Mesodermal cell (in vitro differentiated cells): Measurements from ENCODE around the gene CAMK2A.

Source experiments
- H3K27ac ChIP-seq: 2 replicates; pipeline ENCODE4 v1.7.0; 2013; ENCODE audit warnings: mild to moderate bottlenecking, low read depth, low read length, moderate library complexity; ENCODE audit not compliant: severe bottlenecking
- H3K36me3 ChIP-seq: 2 replicates; pipeline ENCODE4 v1.7.1; 2013; ENCODE audit warnings: mild to moderate bottlenecking, low read length, moderate library complexity; ENCODE audit not compliant: control insufficient read depth, insufficient read depth
- H3K4me1 ChIP-seq: one replicate; pipeline ENCODE4 v1.7.1; 2013; ENCODE audit warnings: mild to moderate bottlenecking, low read length; ENCODE audit not compliant: insufficient read depth, control insufficient read depth, poor library complexity, severe bottlenecking
- H3K4me3 ChIP-seq: 2 replicates; pipeline ENCODE4 v1.7.0; 2013; ENCODE audit warnings: low read length, control low read depth, mild to moderate bottlenecking; ENCODE audit not compliant: insufficient read depth, poor library complexity, severe bottlenecking; ENCODE audit errors: extremely low read depth
- H3K9me3 ChIP-seq: 2 replicates; pipeline ENCODE4 v1.7.1; 2013; ENCODE audit warnings: mild to moderate bottlenecking, low read length, moderate library complexity; ENCODE audit not compliant: control insufficient read depth
- WGBS, 2 experiments: methylation state at CpG; one replicate each; pipeline ENCODE4 v1.1.5; 2013; ENCODE audit warnings: missing lambda C conversion rate in 2 of 2; ENCODE audit not compliant: insufficient coverage in 2 of 2; 5-methylcytosine and 5-hydroxymethylcytosine counted together

Gene CAMK2A

DNA sequence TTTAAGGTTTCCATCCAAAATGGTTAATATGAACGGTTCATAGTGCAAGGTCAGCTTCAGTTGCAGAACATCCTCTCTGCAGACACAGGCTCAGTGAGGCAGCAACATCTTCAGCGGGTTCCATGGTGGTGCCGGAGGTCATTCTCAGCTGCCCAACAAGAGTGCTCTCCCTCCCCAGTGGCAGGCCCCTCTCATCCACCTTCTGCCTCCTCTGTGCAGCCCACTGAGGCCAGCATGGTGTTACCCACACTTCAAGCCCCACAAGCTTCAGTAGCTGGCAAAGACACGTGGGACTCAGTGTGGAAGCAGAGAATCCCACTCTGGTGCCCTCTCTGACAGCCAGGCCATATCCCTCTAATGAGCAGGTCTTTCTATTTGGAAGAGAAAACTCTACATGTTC is 17.2 kb upstream of the CAMK2A start:
- H3K9me3 ChIP-seq: no peaks in the 10 kb centered on the region
- 97 to 98% methylated on average over 4 of the region's 4 CpGs for WGBS, 2 experiments

DNA sequence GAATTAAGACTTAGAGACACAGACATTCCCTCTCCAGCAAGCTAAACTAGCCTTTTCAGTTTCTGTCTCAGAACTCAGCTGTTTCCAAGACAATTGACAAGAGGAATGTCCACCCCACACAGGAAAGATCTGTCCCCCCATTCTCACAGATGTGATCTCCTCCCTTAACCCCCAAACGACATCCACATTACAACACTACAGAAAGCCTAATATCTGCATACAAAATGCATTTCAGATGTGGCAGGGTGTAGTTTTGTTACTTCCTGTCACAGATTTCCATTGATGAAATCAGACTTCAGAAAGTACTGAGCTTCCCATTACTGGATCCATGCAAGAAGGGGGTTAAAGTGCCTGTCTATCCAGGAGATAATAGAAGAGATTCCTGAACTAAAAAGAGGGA is 16.0 kb upstream of the CAMK2A start:
- H3K9me3 ChIP-seq: no peaks in the 10 kb centered on the region
- H3K36me3 ChIP-seq: no peaks in the 10 kb centered on the region
- no peak overlapping the region for H3K4me3 ChIP-seq
- peak overlapping the region; percentile 43 for H3K27ac ChIP-seq
- no CpG with 5 or more reads among the region's 1 CpG for WGBS, 2 experiments
- peaks cover 37% of the 10 kb centered on the region for H3K4me1 ChIP-seq

More for the DNA sequence above, 17.2 kb upstream of the CAMK2A start:
- H3K4me1 ChIP-seq: peaks cover 29% of the 10 kb centered on the region
- no peak overlapping the region for H3K4me3 ChIP-seq
- H3K36me3 ChIP-seq: no peaks in the 10 kb centered on the region
- no peak overlapping the region for H3K27ac ChIP-seq

DNA sequence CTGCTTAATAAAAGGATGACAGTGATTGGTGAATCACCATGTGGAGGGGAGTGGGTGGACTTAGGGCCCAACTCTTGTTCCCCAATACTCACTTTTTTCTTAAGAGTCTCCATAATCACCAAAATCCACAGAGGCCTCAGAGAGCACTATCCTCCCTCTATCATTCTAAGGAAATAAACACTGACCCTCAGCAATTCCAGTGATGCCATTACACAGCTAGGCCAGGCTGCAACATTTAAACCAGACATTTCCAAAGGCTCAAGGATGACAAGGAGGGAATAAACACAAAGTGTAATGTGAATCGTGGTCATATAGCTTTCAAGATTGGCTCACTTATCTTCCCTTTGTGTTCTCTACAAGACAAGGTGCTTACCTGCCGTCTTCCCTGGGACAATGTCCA is 15.5 kb upstream of the CAMK2A start:
- 87 to 93% methylated on average over 2 of the region's 2 CpGs for WGBS, 2 experiments
- Histone ChIP-seq H3K9me3 (no peaks in the 10 kb centered on the region), H3K36me3 (no peaks in the 10 kb centered on the region), H3K4me1 (peaks cover 36% of the 10 kb centered on the region), H3K4me3 (no peak overlapping the region), H3K27ac (no peak overlapping the region)

DNA sequence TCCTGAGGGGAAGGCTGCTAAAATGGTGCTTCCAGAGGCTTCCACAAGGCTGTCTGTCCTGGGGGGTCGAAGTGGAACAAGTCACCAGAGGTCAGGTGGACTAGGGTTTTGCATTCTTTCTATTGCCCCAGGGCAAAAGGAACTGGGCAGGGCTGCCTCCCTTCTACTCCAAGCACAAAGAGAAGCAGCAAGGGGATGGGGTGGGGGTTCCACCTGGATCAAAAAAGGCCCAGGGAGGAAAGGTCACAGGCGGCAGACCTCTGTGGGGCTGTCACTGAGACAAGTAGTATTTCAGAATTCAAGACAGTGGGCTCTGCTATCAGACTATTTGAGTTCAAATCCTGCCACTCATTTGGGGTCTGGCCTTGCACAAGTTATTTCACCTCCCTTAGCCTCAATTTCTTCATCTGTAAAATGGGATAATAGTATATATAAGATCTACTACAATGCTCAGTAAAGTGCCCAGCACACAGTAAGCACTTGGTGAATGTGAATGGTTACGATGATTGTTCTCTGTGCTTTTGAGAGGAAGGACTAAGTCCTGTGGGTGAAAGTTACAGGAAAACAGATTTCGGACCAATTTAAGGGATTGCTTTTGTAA is 15.0 kb upstream of the CAMK2A start:
- Histone ChIP-seq H3K27ac (no peak overlapping the region), H3K9me3 (no peaks in the 10 kb centered on the region)

DNA sequence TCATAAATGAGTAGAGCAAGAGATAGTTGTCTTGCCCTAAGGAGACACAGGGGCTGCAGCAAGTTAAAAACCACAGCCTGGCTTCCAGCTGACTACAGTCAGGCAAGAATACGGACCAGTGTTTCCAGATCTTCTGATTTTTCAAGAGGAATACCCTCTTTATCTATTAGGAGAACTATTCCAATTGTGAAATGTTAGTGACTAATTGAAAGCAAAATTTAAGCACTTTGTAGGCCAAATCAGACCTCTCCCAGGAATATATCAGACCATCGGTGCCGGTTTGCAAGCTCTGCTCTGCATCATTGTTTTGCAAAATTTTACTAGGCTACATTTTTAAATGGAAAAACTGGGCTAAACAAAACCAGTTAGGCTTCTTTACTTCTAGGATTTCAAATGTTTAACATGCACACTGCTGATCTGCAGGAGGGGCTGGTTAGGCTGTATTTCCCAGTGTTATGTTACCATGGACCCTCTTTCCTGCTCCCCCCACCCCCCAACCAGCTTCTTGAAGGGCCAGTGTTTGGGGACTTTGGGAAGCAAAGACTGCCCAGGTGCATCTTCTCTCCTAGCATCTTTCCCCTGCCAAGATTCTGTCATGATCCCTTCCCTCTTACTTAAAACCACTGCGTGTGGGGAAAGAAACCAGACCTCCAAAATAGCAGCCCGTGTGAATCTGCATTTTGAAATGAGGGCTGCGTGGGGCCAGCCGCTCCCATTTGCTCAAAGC is 14.2 kb upstream of the CAMK2A start:
- no peak overlapping the region for H3K4me3 ChIP-seq
- 54 to 72% methylated on average over 5 to 6 of the region's 7 CpGs for WGBS, 2 experiments
- H3K27ac ChIP-seq: no peak overlapping the region
- peaks cover 42% of the 10 kb centered on the region for H3K4me1 ChIP-seq
- H3K9me3 ChIP-seq: no peaks in the 10 kb centered on the region
- H3K36me3 ChIP-seq: no peaks in the 10 kb centered on the region

More for the DNA sequence above, 15.0 kb upstream of the CAMK2A start:
- Histone ChIP-seq H3K36me3 (no peaks in the 10 kb centered on the region), H3K4me1 (peaks cover 37% of the 10 kb centered on the region), H3K4me3 (no peak overlapping the region)
- 87% methylated on average over 3 to 4 of the region's 4 CpGs for WGBS, 2 experiments

DNA sequence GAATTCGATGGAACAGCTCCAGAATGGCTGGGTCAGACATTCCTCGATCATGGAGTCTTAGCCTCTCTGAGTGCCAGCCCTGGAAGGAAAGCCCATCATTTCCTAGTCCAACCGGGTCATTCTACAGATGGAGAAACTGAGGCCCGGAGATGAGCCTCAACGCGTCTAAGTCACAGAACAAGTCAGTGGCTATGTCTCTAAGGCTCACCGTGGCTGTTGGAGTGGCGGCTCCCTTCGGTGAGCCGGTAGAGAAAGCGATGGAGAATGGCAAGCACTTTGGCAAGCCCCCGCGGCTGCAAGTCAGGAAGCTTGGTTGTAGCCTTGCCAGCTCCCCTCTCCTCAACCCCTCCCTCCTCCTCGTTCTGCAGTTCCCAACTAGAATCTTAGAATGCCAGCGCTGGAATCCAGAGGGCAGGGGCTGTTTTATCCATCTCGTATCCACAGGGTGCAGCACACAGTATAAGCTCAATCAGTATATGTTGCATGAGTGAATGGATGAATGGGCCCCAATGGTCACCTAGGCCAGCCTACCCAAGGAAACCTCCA is 13.6 kb upstream of the CAMK2A start:
- Histone ChIP-seq H3K4me3 (peak overlapping the region; percentile 35), H3K27ac (peak overlapping the region; percentile 79)
- WGBS, 2 experiments: 8 to 17% methylated on average over 11 to 12 of the region's 16 CpGs

DNA sequence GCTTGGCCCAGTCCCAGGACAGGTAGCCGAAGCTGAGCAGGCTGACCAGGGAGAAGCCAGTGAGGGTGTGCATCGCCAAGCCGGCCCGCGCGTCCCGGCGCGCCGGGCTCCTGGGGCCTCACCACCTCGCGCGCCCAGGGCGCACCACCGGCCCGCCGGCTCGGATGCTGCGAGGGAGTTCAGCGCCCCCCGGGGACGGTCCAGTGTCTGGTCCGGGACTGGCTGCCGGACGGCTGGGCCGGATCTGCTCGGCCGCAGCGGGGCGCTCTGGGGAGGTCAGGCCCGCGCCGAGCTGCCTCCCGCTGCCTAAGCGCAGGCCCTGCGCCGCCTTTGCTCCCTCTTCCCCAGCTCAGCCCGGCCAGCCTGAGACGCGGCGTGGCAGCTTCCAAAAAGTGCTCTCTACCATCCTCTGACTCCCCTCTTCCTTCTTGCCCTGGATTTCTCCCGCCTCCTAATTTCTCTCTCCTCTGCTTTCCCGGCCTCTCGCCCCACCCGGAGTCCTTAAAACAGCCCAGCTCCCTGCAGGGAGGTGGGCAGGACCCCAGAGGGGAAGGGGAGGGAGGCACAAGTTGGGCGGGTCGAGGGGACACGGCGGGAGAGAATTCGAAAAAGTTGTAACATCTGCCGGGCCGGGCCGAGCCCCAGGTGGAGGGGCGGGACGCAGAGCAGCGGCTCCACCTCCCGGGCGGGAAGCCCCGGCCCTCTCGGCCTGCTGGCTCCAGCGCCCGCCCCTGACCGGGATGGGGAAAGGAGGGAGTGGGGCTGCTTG is 12.9 kb upstream of the CAMK2A start, which contains the start of gene ARSI:
TSS of gene ARSI (minus strand) at position 605 of the 769 bp plus-strand sequence. CDS start at position 73, 532 bp downstream.
- WGBS, 2 experiments: 2 to 3% methylated on average over 46 to 47 of the region's 63 CpGs
- Histone ChIP-seq H3K4me1 (peaks cover 42% of the 10 kb centered on the region), H3K36me3 (no peaks in the 10 kb centered on the region), H3K4me3 (peak within 1 kb of the TSS; percentile 35), H3K27ac (peak within 1 kb of the TSS; percentile 79), H3K9me3 (no peaks in the 10 kb centered on the region)

More for the DNA sequence above, 13.6 kb upstream of the CAMK2A start:
- no peaks in the 10 kb centered on the region for H3K36me3 ChIP-seq
- H3K4me1 ChIP-seq: peaks cover 42% of the 10 kb centered on the region
- H3K9me3 ChIP-seq: no peaks in the 10 kb centered on the region

DNA sequence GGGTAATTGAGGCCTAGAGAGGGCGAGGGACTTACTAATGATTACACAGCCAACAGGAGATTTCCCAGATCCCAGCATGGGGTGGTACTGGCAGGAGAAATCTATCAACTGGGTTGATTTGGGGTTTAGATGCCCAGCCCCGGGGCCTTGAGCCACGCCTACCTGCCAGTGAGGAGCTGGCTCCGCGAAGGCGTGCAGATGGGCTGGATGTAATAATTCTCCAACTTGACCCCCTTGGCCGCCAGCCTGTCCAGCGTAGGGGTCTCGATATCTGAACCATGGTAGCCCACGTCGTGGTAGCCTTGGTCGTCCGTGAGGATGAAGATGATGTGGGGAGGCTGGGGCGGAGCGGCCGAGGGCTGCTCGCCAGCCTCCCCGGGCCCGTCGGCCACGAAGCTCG is 12.3 kb upstream of the CAMK2A start:
- no peaks in the 10 kb centered on the region for H3K9me3 ChIP-seq
- no peak overlapping the region for H3K27ac ChIP-seq
- H3K4me1 ChIP-seq: peaks cover 42% of the 10 kb centered on the region
- WGBS, 2 experiments: 43 to 44% methylated on average over 19 to 21 of the region's 22 CpGs
- peak overlapping the region; percentile 35 for H3K4me3 ChIP-seq
- no peaks in the 10 kb centered on the region for H3K36me3 ChIP-seq

DNA sequence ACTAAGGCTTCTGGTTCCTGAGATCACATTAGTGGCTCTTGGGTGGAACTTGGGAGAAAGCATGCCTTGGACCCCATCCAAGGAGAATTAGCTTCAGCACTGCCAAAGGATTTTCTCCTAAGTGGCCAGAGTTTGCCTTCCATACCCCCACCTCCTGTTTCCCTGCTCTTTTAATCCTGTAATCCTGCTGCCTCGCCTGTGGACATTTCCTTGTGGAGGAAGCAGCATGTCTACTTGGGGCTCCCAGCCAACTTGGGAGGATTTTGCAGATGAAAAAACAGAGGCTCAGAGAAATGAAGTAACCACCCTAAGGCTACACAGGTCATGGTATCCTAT is 11.6 kb upstream of the CAMK2A start:
- Histone ChIP-seq H3K4me1 (peaks cover 42% of the 10 kb centered on the region), H3K9me3 (no peaks in the 10 kb centered on the region), H3K4me3 (no peak overlapping the region), H3K36me3 (no peaks in the 10 kb centered on the region), H3K27ac (no peak overlapping the region)
- 100% methylated on average over 1 of the region's 1 CpG; no CpG with 5 or more reads in 1 of the 2 experiments for WGBS, 2 experiments

DNA sequence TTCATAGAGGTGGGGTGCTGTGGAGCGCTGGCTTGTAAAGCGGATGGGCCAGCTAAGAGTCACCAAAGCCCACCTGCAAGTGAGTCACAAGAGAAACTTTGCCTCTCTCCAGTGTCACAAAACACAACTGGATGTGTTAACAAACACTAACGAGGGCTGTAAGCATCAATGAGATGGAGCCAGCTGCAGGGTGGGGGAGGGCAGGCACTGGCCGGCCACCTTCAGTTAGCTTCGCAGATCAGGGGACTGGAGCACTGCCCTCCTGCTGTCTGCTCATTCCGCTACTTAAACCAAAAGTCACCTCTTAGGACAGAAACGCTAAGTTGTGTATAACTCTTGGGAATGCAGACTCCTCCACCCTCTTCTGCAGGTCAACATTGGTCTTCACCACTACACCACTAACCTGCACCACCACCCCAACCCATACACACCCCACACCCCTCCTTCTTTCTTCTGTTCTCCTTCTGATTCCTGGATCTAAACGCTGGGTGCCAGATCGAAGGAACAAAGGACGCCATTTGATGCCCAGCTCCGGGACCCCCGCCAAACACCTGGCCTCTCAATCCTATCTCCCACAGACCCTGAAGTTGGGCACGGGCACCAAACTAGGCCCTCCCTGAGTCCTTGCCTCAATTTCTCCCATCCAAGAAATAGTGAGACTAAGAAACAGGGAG is 11.1 kb upstream of the CAMK2A start:
- no peaks in the 10 kb centered on the region for H3K36me3 ChIP-seq
- H3K4me1 ChIP-seq: peaks cover 41% of the 10 kb centered on the region
- no peak overlapping the region for H3K4me3 ChIP-seq
- 64 to 83% methylated on average over 7 to 8 of the region's 13 CpGs for WGBS, 2 experiments
- H3K9me3 ChIP-seq: no peaks in the 10 kb centered on the region
- no peak overlapping the region for H3K27ac ChIP-seq
